Measurements from ENCODE around the gene AXL.

DNA sequence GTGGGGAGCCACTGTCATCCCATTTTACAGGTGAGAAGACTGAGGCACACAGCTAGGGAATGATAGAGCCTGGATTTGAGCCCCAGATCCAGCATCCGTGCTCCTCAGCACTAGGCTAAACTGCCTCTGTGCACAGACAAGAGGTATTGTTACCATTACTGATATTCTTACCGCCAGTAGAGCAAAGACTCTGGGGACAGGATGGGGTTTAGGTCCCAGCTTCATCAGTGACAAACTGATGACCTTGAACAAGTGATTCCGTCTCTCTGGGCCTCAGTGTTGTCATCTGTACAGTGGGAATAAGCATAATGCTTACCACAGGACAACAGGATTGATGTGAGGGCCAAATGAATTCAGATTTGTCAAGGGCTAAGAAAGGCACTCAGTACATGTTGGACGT is 16.5 kb downstream of the AXL start:
- TF ChIP-seq POLR2A (IDR thresholded peaks at IDR 0.05) = no peak
- TF ChIP-seq, protein P1, sequence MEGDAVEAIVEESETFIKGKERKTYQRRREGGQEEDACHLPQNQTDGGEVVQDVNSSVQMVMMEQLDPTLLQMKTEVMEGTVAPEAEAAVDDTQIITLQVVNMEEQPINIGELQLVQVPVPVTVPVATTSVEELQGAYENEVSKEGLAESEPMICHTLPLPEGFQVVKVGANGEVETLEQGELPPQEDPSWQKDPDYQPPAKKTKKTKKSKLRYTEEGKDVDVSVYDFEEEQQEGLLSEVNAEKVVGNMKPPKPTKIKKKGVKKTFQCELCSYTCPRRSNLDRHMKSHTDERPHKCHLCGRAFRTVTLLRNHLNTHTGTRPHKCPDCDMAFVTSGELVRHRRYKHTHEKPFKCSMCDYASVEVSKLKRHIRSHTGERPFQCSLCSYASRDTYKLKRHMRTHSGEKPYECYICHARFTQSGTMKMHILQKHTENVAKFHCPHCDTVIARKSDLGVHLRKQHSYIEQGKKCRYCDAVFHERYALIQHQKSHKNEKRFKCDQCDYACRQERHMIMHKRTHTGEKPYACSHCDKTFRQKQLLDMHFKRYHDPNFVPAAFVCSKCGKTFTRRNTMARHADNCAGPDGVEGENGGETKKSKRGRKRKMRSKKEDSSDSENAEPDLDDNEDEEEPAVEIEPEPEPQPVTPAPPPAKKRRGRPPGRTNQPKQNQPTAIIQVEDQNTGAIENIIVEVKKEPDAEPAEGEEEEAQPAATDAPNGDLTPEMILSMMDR (IDR thresholded peaks at IDR 0.05) = no peak

Measured in right lobe of liver (tissue), 4 donors.